ENCODE data around the gene SRSF6.
"Not testable (repeated sequence)": the region's sequence is repeated elsewhere in the genome, so short reads cannot be mapped to it uniquely, and the experiment has no call there.

SRSF6 gene

DNA sequence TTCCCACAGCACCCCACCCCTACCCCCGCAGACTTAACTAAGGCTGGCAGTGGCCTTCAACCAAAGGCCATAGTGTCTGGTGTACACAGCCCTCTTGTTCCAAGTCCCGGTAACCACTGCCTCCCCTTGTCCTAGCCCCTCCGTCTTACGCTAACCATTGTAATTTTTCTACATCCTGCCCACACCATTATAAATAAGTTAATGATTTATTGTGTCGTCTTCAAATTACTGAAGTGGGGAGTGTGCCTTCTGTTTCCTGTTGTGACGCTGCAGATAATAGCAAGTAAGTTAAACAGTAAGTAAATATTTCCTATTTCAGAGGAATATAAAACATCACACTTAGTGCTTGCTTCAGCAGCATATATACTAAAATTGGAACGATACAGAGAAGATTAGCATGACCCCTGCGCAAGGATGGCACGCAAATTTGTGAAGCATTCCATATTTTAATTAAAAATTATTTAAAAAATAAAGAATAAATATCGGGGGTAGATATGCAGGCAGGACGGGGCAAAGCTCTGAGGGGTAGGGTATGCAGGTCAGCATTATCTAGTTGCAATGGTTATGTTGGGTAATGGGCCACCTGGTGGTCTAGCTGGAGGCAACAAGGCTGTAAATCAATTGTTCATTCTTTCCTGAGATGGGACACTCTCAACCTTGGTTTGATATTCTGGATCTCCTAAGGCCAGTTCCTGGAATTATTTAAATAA lies 15.1 kb downstream of the SRSF6 start:
- no peak overlapping the region for H3K27ac ChIP-seq
- TF ChIP-seq, protein P1, sequence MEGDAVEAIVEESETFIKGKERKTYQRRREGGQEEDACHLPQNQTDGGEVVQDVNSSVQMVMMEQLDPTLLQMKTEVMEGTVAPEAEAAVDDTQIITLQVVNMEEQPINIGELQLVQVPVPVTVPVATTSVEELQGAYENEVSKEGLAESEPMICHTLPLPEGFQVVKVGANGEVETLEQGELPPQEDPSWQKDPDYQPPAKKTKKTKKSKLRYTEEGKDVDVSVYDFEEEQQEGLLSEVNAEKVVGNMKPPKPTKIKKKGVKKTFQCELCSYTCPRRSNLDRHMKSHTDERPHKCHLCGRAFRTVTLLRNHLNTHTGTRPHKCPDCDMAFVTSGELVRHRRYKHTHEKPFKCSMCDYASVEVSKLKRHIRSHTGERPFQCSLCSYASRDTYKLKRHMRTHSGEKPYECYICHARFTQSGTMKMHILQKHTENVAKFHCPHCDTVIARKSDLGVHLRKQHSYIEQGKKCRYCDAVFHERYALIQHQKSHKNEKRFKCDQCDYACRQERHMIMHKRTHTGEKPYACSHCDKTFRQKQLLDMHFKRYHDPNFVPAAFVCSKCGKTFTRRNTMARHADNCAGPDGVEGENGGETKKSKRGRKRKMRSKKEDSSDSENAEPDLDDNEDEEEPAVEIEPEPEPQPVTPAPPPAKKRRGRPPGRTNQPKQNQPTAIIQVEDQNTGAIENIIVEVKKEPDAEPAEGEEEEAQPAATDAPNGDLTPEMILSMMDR (conservative IDR thresholded peaks at IDR 0.05) = no peak

- TF ChIP-seq, protein P1 (conservative IDR thresholded peaks at IDR 0.05) = no peak
- H3K27ac ChIP-seq = no peak overlapping the region
These were observed 15.6 kb downstream of the SRSF6 start for GRCh38 chr20:43473381-43473704.

DNA sequence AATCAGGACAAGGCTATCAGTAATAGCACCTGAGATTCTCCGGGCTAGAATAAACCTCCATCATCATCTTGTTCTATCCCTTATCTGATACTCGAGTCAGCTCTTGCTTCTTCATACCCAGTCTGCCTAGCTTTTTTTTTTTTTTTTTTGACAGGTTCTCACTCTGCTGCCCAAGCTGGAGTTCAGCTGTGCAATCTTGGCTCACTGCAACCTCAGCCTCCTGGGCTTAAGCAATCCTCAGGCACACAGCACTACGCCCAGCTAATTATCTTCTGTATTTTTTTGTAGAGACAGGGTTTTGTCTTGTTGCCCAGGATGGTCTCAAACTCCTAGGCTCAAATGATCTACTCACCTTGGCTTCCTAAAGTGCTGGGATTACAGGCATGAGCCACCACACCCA lies 19.5 kb downstream of the SRSF6 start:
- TF ChIP-seq, protein P1 (conservative IDR thresholded peaks at IDR 0.05) = no peak
- H3K27ac ChIP-seq = no peak overlapping the region

DNA sequence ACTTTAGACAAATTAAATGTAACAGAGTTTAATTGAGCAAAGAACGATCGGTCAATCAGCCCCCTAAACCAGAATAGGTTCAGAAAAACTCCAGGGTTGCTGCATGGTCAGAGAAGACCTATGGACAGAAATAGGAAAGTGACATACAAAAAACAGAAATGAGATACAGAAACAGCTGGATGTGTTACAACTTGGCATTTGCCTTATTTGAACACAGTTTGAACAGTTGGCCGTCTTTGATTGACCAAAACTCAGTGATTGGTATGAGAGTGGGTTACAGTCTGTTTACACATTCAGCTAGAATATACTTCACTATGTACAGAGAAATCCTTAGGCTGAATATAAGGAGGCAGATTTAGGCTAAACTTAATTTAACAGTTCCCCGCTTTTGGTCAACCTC lies 19.9 kb downstream of the SRSF6 start:
- H3K27ac ChIP-seq = no peak overlapping the region
- TF ChIP-seq, protein P1 (conservative IDR thresholded peaks at IDR 0.05) = no peak

- TF ChIP-seq, protein P1 (conservative IDR thresholded peaks at IDR 0.05) = no peak
- H3K27ac ChIP-seq = no peak overlapping the region
These were observed 32.3 kb downstream of the SRSF6 start for GRCh38 chr20:43490038-43490437.

- TF ChIP-seq, protein P1 (conservative IDR thresholded peaks at IDR 0.05) = no peak
- no peak overlapping the region for H3K27ac ChIP-seq
These were observed 34.4 kb downstream of the SRSF6 start for GRCh38 chr20:43492101-43492500.

DNA sequence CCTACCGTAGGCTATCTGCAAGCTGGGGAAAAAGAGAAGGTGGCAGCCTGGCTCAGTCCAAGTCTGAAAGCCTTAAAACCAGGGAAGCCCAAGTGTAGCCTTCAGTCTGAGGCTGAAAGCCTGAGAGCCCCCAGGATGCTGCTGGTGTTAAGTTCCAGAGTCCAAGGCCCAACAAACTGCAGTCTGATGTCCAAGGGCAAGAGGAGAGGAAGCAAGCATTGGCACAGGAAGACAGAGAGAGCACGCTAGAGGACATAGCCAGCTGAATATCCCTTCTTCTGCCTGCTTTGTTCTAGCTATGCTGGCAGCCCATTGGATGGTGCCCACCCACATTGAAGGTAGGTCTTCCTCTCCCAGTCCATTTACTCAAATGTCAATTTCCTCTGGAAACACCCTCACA lies 37.7 kb downstream of the SRSF6 start:
- TF ChIP-seq, protein P1 (conservative IDR thresholded peaks at IDR 0.05) = no peak
- no peak overlapping the region for H3K27ac ChIP-seq

- not testable (repeated sequence) for H3K27ac ChIP-seq
These were observed 44.3 kb downstream of the SRSF6 start for GRCh38 chr20:43502021-43502420.
